ENCODE results near the gene PRR14L. TPM values are rescaled to one million over a fixed set of nuclear protein-coding genes. Genes with fewer than 3 reads are reported as not detected.

The PRR14L gene
- total RNA-seq, 6 experiments from 2014 or later: 11.2 to 22.8 (median 17.0) TPM

GRCh38 chr22:31692186-31692886 is 57.6 kb downstream of the PRR14L start:
- no peaks in the 10 kb centered on the region for H3K4me1 ChIP-seq
- no peak overlapping the region for H3K27ac ChIP-seq
- ATAC-seq (no peak), DNase-seq (no peak)
- intact Hi-C loops (cut with DNase I): no loop called here
- WGBS (ENCODE audit: insufficient coverage, low coverage, low lambda C conversion rate, missing lambda C conversion rate): 100% methylated on average over 1 of the region's 1 CpG
- H3K9me3 ChIP-seq: no peaks in the 10 kb centered on the region
- H3K27me3 ChIP-seq: no peaks in the 10 kb centered on the region
- TF ChIP-seq, protein P1, sequence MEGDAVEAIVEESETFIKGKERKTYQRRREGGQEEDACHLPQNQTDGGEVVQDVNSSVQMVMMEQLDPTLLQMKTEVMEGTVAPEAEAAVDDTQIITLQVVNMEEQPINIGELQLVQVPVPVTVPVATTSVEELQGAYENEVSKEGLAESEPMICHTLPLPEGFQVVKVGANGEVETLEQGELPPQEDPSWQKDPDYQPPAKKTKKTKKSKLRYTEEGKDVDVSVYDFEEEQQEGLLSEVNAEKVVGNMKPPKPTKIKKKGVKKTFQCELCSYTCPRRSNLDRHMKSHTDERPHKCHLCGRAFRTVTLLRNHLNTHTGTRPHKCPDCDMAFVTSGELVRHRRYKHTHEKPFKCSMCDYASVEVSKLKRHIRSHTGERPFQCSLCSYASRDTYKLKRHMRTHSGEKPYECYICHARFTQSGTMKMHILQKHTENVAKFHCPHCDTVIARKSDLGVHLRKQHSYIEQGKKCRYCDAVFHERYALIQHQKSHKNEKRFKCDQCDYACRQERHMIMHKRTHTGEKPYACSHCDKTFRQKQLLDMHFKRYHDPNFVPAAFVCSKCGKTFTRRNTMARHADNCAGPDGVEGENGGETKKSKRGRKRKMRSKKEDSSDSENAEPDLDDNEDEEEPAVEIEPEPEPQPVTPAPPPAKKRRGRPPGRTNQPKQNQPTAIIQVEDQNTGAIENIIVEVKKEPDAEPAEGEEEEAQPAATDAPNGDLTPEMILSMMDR (IDR thresholded peaks at IDR 0.05): no peak
- TF ChIP-seq POLR2A (IDR thresholded peaks at IDR 0.05): no peak
- H3K4me3 ChIP-seq: no peak overlapping the region
- H3K36me3 ChIP-seq: peaks cover 0 to 32% (median 8%) of the 10 kb centered on the region in 4 donors

- no peaks in the 10 kb centered on the region for H3K27me3 ChIP-seq
- intact Hi-C loops (cut with DNase I): no loop called here
- peaks cover 0 to 39% (median 14%) of the 10 kb centered on the region in 4 donors for H3K36me3 ChIP-seq
These were observed 58.5 kb downstream of the PRR14L start for GRCh38 chr22:31691408-31691807.

DNA sequence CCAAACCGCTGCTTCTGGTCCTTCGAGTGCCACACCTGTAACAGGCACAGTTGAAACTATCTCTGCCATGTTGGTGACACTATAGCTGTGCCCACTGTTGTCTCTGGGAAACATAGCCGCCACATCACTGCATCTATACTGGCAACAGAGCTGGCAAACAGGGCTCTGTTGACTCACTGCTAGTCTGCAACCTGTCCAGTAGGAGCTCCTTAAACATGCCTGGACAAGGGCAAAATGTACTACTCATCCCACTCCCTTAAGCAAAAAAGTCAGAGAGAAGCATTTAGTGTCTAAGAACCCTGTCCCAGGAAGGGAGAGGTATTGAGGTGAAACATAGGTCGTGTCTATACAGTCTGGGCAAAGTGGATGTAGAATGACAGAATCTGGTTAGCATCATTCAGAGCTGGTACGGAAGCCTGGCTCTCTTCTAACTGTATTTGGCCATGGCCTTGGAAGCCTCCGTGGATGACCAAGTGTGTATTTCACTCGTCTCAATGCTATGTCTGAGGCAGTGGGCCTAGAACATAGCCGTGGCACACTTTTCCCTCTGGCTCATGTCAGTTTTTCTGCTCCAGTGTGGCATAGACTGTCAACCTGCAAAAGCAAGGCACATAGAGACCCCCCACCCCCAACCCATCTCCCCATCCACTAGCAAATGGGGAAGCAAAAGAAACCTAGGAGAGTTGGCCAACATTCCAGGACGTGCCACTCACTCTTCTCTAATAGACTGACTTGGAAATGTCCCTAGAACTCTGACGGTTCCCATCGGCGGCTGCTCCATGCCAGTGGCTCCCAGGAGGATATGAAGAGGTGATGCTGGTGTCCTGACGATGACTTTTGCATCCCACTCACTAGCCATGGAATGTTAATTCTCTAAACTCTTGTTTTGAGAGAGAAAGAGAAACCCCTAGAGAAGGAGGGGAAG is 66.5 kb downstream of the PRR14L start:
- DNase-seq (no peak), ATAC-seq (peak in 1 of 4 donors; percentile 6)
- Histone ChIP-seq H3K27me3 (no peaks in the 10 kb centered on the region), H3K4me1 (no peaks in the 10 kb centered on the region), H3K4me3 (no peak overlapping the region), H3K9me3 (no peaks in the 10 kb centered on the region), H3K27ac (no peak overlapping the region), H3K36me3 (peaks cover 0 to 36% (median 10%) of the 10 kb centered on the region in 4 donors)
- WGBS (ENCODE audit: insufficient coverage, low coverage, low lambda C conversion rate, missing lambda C conversion rate): 93% methylated on average over 9 of the region's 13 CpGs
- TF ChIP-seq, protein P1 (IDR thresholded peaks at IDR 0.05): no peak
- TF ChIP-seq POLR2A (IDR thresholded peaks at IDR 0.05): no peak
- intact Hi-C loops (cut with DNase I): no loop called here

More at GRCh38 chr22:31691408-31691807, 58.5 kb downstream of the PRR14L start:
- H3K9me3 ChIP-seq: no peaks in the 10 kb centered on the region
- H3K4me1 ChIP-seq: no peaks in the 10 kb centered on the region
- DNase-seq (no peak), ATAC-seq (no peak)
- TF ChIP-seq, protein P1 (IDR thresholded peaks at IDR 0.05): no peak
- no peak for TF ChIP-seq POLR2A (IDR thresholded peaks at IDR 0.05)
- no peak overlapping the region for H3K27ac ChIP-seq
- 89% methylated on average over 2 of the region's 3 CpGs for WGBS (ENCODE audit: insufficient coverage, low coverage, low lambda C conversion rate, missing lambda C conversion rate)
- H3K4me3 ChIP-seq: no peak overlapping the region

GRCh38 chr22:31682751-31683150 is 67.2 kb downstream of the PRR14L start:
- ATAC-seq: no peak
- 73% methylated on average over 2 of the region's 7 CpGs for WGBS (ENCODE audit: insufficient coverage, low coverage, low lambda C conversion rate, missing lambda C conversion rate)
- Histone ChIP-seq H3K9me3 (no peaks in the 10 kb centered on the region), H3K27me3 (no peaks in the 10 kb centered on the region), H3K4me1 (no peaks in the 10 kb centered on the region), H3K4me3 (no peak overlapping the region), H3K36me3 (peaks cover 0 to 30% (median 10%) of the 10 kb centered on the region in 4 donors), H3K27ac (no peak overlapping the region)
- TF ChIP-seq, protein P1 (IDR thresholded peaks at IDR 0.05): no peak
- TF ChIP-seq POLR2A (IDR thresholded peaks at IDR 0.05): no peak
- DNase-seq: no peak
- intact Hi-C loops (cut with DNase I): no loop called here
